Measurements from ENCODE around the gene DDA1. TPM values are rescaled to one million over a fixed set of nuclear protein-coding genes. Genes with fewer than 3 reads are reported as not detected.
A peak's percentile ranks its signal among the peaks of the same experiment; 100 is the strongest.

The DDA1 gene
- total and polyA plus RNA-seq, 2 of the 13 experiments (the other 11 are each of a cell fraction or from before 2014, with no cell fraction given) = 24.5 to 26.0 TPM

DNA sequence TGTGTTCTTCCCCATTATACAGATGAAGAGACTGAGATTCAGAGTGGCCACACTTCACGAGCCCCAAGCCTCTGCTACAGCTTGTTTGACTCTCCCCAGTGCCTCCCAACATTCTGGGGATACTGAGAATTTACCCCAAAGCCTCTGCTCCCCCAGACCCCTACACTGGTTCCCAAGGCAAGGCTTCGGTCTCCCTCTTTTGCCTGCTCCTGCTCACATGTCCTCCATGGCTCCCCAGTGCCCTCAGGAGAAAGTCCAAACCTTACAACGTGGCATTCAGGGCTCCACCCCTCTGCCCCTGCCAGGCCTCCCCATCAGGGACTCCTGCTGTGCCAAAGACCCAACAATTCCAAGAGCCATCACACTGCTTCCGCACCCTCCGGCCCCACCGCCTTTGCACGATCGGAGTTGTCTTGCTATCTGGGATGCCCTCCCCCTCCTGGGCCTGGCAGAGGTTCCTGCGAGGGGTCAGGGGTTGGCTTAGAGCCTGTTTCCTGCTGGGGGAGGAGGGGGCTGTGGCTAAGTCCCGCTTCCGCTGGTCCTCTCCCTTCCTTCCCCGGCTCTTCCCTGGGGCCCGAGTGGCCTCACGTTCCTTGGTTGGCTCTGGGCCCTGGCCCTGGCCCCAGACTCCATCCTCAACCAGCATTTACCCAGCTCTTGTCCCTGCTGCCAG is 43.4 kb downstream of the DDA1 start:
- ATAC-seq (peak; percentile 23; the same call in 2 of the 3 replicates), DNase-seq (ENCODE audit: low spot score) (no peak), FAIRE-seq (no peak)
- Histone ChIP-seq H3K9me3 (ENCODE audit: low read length) (no peaks in the 10 kb centered on the region), H3K4me2 (ENCODE audit: low read depth, low read length) (no peak overlapping the region), H3K4me3 (replicated peaks in 1 of 3; ENCODE audit: insufficient read depth in 1 of 3, low read depth in 2 of 3, low read length in 3 of 3) (no peak overlapping the region), H3K27me3 (ENCODE audit: control insufficient read depth in 1 of 2, insufficient read depth in 2 of 2, low read length in 2 of 2) (peaks cover 1 to 28% of the 10 kb centered on the region in 2 experiments; a peak in 3 of 5 replicates), H3K9ac (ENCODE audit: insufficient read depth, low read depth, low read length) (no peak overlapping the region), H3K27ac (ENCODE audit: extremely low read length, insufficient read depth, low read length) (no peak overlapping the region), H4K20me1 (ENCODE audit: insufficient read depth, low read length) (no peaks in the 10 kb centered on the region), H2AFZ (ENCODE audit: low read length) (no peak overlapping the region), H3K79me2 (ENCODE audit: insufficient read depth, low read length) (no peaks in the 10 kb centered on the region), H3K36me3 (replicated peaks in 1 of 2; ENCODE audit: control insufficient read depth in 1 of 2, insufficient read depth in 2 of 2, low read length in 2 of 2) (no peaks in the 10 kb centered on the region), H3K4me1 (ENCODE audit: insufficient read depth, low read length) (peaks cover 19% of the 10 kb centered on the region)
- CTCF ChIA-PET (ENCODE audit: low intra/inter-chr PET ratio, low total read pairs) = no interaction called here
- WGBS (ENCODE audit: low lambda C conversion rate) = 47% methylated on average over 12 of the region's 14 CpGs
- POLR2A ChIA-PET = no interaction called here
- TF ChIP-seq ZNF629 (CRISPR knock-in tag; conservative IDR thresholded peaks at IDR 0.05) = peak; percentile 47; the same call in 1 of the 2 replicates
- TF ChIP-seq, protein P1, sequence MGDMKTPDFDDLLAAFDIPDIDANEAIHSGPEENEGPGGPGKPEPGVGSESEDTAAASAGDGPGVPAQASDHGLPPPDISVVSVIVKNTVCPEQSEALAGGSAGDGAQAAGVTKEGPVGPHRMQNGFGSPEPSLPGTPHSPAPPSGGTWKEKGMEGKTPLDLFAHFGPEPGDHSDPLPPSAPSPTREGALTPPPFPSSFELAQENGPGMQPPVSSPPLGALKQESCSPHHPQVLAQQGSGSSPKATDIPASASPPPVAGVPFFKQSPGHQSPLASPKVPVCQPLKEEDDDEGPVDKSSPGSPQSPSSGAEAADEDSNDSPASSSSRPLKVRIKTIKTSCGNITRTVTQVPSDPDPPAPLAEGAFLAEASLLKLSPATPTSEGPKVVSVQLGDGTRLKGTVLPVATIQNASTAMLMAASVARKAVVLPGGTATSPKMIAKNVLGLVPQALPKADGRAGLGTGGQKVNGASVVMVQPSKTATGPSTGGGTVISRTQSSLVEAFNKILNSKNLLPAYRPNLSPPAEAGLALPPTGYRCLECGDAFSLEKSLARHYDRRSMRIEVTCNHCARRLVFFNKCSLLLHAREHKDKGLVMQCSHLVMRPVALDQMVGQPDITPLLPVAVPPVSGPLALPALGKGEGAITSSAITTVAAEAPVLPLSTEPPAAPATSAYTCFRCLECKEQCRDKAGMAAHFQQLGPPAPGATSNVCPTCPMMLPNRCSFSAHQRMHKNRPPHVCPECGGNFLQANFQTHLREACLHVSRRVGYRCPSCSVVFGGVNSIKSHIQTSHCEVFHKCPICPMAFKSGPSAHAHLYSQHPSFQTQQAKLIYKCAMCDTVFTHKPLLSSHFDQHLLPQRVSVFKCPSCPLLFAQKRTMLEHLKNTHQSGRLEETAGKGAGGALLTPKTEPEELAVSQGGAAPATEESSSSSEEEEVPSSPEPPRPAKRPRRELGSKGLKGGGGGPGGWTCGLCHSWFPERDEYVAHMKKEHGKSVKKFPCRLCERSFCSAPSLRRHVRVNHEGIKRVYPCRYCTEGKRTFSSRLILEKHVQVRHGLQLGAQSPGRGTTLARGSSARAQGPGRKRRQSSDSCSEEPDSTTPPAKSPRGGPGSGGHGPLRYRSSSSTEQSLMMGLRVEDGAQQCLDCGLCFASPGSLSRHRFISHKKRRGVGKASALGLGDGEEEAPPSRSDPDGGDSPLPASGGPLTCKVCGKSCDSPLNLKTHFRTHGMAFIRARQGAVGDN (CRISPR knock-in tag; IDR thresholded peaks at IDR 0.05) = no peak
- peak; percentile 49 for TF ChIP-seq ZFP36 (IDR thresholded peaks at IDR 0.05; ENCODE audit: borderline replicate concordance, low read depth, low read length, partially characterized antibody)
- no TSS peak for BruUV-seq (replicated peaks)
- intact Hi-C loops (cut with micrococcal nuclease; ENCODE audit: unreplicated experiment) (no loop called here), in situ Hi-C loops (cut with HindIII; ENCODE audit: extremely low pct_ligation_motif_present, low pct_unique_long_range_greater_than_20kb) (no loop called here)
